ENCODE measurements around the gene FN3K. TPM values are rescaled to one million over a fixed set of nuclear protein-coding genes. Genes with fewer than 3 reads are reported as not detected.

FN3K gene
- polyA plus RNA-seq (2013, experiment 1 of 2): 5.0 TPM
- 5.7 TPM for polyA plus RNA-seq (2013, experiment 2 of 2)

GRCh38 chr17:82734987-82735866 is at the start of gene FN3K:
Gene FN3K, plus strand, starts transcription at chr17:82735615. Its CDS starts 22 bp downstream, at chr17:82735637.
- Histone ChIP-seq H2BK120ac (ENCODE audit: low read depth, low read length) (peak within 1 kb of the TSS; percentile 29), H3K4ac (ENCODE audit: low read depth in 1 of 2, low read length in 2 of 2) (peak within 1 kb of the TSS in 1 of 2 experiments; percentile 76), H3K18ac (ENCODE audit: low read depth in 1 of 2, low read length in 2 of 2) (peak within 1 kb of the TSS; percentile 70 to 72), H2AFZ (ENCODE audit: low read depth, low read length) (peak within 1 kb of the TSS; percentile 96), H3K4me3 (ENCODE audit: insufficient read depth in 1 of 2, low read depth in 1 of 2, low read length in 2 of 2) (peak within 1 kb of the TSS; percentile 79 to 86), H3K4me1 (ENCODE audit: control insufficient read depth, insufficient read depth, low read depth, low read length) (peaks cover 16% of the 10 kb centered on the region), H3K9me3 (ENCODE audit: control insufficient read depth, low read length) (peaks cover 14% of the 10 kb centered on the region), H4K91ac (ENCODE audit: low read length) (peak within 1 kb of the TSS; percentile 23), H3K27me3 (ENCODE audit: control insufficient read depth in 1 of 2, insufficient read depth in 1 of 2, low read length in 2 of 2) (no peaks in the 10 kb centered on the region), H3K79me1 (replicated peaks; ENCODE audit: low read length, poor library complexity, severe bottlenecking) (peaks cover 3% of the 10 kb centered on the region), H2BK12ac (ENCODE audit: low read length in 2 of 2) (peak within 1 kb of the TSS in 1 of 2 experiments; percentile 77), H3K23ac (ENCODE audit: low read length in 2 of 2) (peak within 1 kb of the TSS in 1 of 2 experiments; percentile 5), H3K14ac (ENCODE audit: low read length in 2 of 2) (peak within 1 kb of the TSS in 1 of 2 experiments; percentile 95), H2AK5ac (ENCODE audit: low read length, severe bottlenecking) (no peak within 1 kb of the TSS), H2BK15ac (ENCODE audit: low read depth, poor library complexity, severe bottlenecking) (no peak within 1 kb of the TSS), H3K27ac (ENCODE audit: low read length, poor library complexity, severe bottlenecking) (no peak within 1 kb of the TSS), H3K4me2 (ENCODE audit: low read length, poor library complexity, severe bottlenecking) (peak within 1 kb of the TSS; percentile 93), H4K8ac (ENCODE audit: low read length) (peak within 1 kb of the TSS; percentile 87), H2BK5ac (ENCODE audit: low read depth, low read length, poor library complexity, severe bottlenecking) (no peak within 1 kb of the TSS), H3K9ac (ENCODE audit: low read length) (peak within 1 kb of the TSS; percentile 77), H3K36me3 (ENCODE audit: control insufficient read depth in 1 of 2, insufficient read depth in 2 of 2, low read depth in 1 of 2, low read length in 2 of 2) (peaks cover 22 to 32% of the 10 kb centered on the region in 2 experiments)
- DNase-seq: peak; percentile 79
- 6% methylated on average over 92 of the region's 101 CpGs for WGBS

GRCh38 chr17:82686366-82687324 is 48.8 kb upstream of the FN3K start:
- Histone ChIP-seq H2BK5ac (ENCODE audit: low read depth, low read length, poor library complexity, severe bottlenecking) (peak overlapping the region; percentile 1), H3K36me3 (ENCODE audit: control insufficient read depth in 1 of 2, insufficient read depth in 2 of 2, low read depth in 1 of 2, low read length in 2 of 2) (peaks cover 0 to 21% of the 10 kb centered on the region in 2 experiments), H3K9ac (ENCODE audit: low read length) (no peak overlapping the region), H3K4me3 (ENCODE audit: insufficient read depth in 1 of 2, low read depth in 1 of 2, low read length in 2 of 2) (no peak overlapping the region), H2BK15ac (ENCODE audit: low read depth, poor library complexity, severe bottlenecking) (no peak overlapping the region), H3K27me3 (ENCODE audit: control insufficient read depth in 1 of 2, insufficient read depth in 1 of 2, low read length in 2 of 2) (no peaks in the 10 kb centered on the region), H4K8ac (ENCODE audit: low read length) (no peak overlapping the region), H3K14ac (ENCODE audit: low read length in 2 of 2) (no peak overlapping the region), H2BK120ac (ENCODE audit: low read depth, low read length) (no peak overlapping the region), H2AFZ (ENCODE audit: low read depth, low read length) (no peak overlapping the region), H3K4me2 (ENCODE audit: low read length, poor library complexity, severe bottlenecking) (no peak overlapping the region), H3K9me3 (ENCODE audit: control insufficient read depth, low read length) (peaks cover 4% of the 10 kb centered on the region), H2AK5ac (ENCODE audit: low read length, severe bottlenecking) (peak overlapping the region; percentile 66), H4K91ac (ENCODE audit: low read length) (no peak overlapping the region), H3K4ac (ENCODE audit: low read depth in 1 of 2, low read length in 2 of 2) (no peak overlapping the region), H3K23ac (ENCODE audit: low read length in 2 of 2) (no peak overlapping the region), H2BK12ac (ENCODE audit: low read length in 2 of 2) (no peak overlapping the region), H3K4me1 (ENCODE audit: control insufficient read depth, insufficient read depth, low read depth, low read length) (peaks cover 29% of the 10 kb centered on the region), H3K18ac (ENCODE audit: low read depth in 1 of 2, low read length in 2 of 2) (peak overlapping the region in 1 of 2 experiments; percentile 18), H3K79me1 (replicated peaks; ENCODE audit: low read length, poor library complexity, severe bottlenecking) (peaks cover 12% of the 10 kb centered on the region), H3K27ac (ENCODE audit: low read length, poor library complexity, severe bottlenecking) (peak overlapping the region; percentile 74)
- WGBS: 91% methylated on average over 18 of the region's 19 CpGs
- DNase-seq: no peak

GRCh38 chr17:82687375-82687861 is 48.0 kb upstream of the FN3K start:
- Histone ChIP-seq H3K4ac (ENCODE audit: low read depth in 1 of 2, low read length in 2 of 2) (no peak overlapping the region), H3K14ac (ENCODE audit: low read length in 2 of 2) (no peak overlapping the region), H2AK5ac (ENCODE audit: low read length, severe bottlenecking) (no peak overlapping the region), H3K9me3 (ENCODE audit: control insufficient read depth, low read length) (no peaks in the 10 kb centered on the region), H4K8ac (ENCODE audit: low read length) (no peak overlapping the region), H2AFZ (ENCODE audit: low read depth, low read length) (no peak overlapping the region), H3K27ac (ENCODE audit: low read length, poor library complexity, severe bottlenecking) (peak overlapping the region; percentile 94), H2BK120ac (ENCODE audit: low read depth, low read length) (no peak overlapping the region), H2BK15ac (ENCODE audit: low read depth, poor library complexity, severe bottlenecking) (no peak overlapping the region), H3K23ac (ENCODE audit: low read length in 2 of 2) (no peak overlapping the region), H3K4me3 (ENCODE audit: insufficient read depth in 1 of 2, low read depth in 1 of 2, low read length in 2 of 2) (no peak overlapping the region), H3K4me2 (ENCODE audit: low read length, poor library complexity, severe bottlenecking) (peak overlapping the region; percentile 27), H3K79me1 (replicated peaks; ENCODE audit: low read length, poor library complexity, severe bottlenecking) (peaks cover 14% of the 10 kb centered on the region), H3K27me3 (ENCODE audit: control insufficient read depth in 1 of 2, insufficient read depth in 1 of 2, low read length in 2 of 2) (no peaks in the 10 kb centered on the region), H4K91ac (ENCODE audit: low read length) (no peak overlapping the region), H2BK12ac (ENCODE audit: low read length in 2 of 2) (no peak overlapping the region), H3K18ac (ENCODE audit: low read depth in 1 of 2, low read length in 2 of 2) (no peak overlapping the region), H2BK5ac (ENCODE audit: low read depth, low read length, poor library complexity, severe bottlenecking) (peak overlapping the region; percentile 33), H3K36me3 (ENCODE audit: control insufficient read depth in 1 of 2, insufficient read depth in 2 of 2, low read depth in 1 of 2, low read length in 2 of 2) (peaks cover 0 to 27% of the 10 kb centered on the region in 2 experiments), H3K9ac (ENCODE audit: low read length) (no peak overlapping the region), H3K4me1 (ENCODE audit: control insufficient read depth, insufficient read depth, low read depth, low read length) (peaks cover 29% of the 10 kb centered on the region)
- no peak for DNase-seq
- WGBS: 88% methylated on average over 9 of the region's 10 CpGs

All from mesenchymal stem cell (in vitro differentiated cells and primary cell).